Measurements from ENCODE around the gene CASP4. TPM values are rescaled to one million over a fixed set of nuclear protein-coding genes. Genes with fewer than 3 reads are reported as not detected.

CASP4 gene
- 116 and 179 TPM in 2 replicates for total RNA-seq

GRCh38 chr11:104968355-104968855, at the start of gene CASP4:
Gene CASP4, minus strand, starts transcription at chr11:104968574. Its CDS starts 49 bp downstream, at chr11:104968525.

GRCh38 chr11:104897891-104898684, 70.3 kb downstream of the CASP4 start, which contains the start of gene CASP12:
Gene CASP12, minus strand, starts transcription at chr11:104898460.

Other genes starting within 250 kb of the CASP4 start
- gene CASP12, start 70.1 kb downstream of the CASP4 start, total RNA-seq, result 0.15 TPM in 1 of 2 replicates, not detected in the other
- gene CASP5, start 54.6 kb upstream of the CASP4 start, total RNA-seq, result not detected in 2 replicates
- gene CASP1, start 66.6 kb upstream of the CASP4 start, total RNA-seq, result 26.6 and 40.7 TPM in 2 replicates
- gene CARD16, start 76.8 kb upstream of the CASP4 start, total RNA-seq, result 15.3 and 26.3 TPM in 2 replicates
- not detected in 2 replicates for gene CARD18, start 171.2 kb upstream of the CASP4 start, total RNA-seq

Data from smooth muscle cell of trachea (primary cell).